ENCODE results near the gene STK10.

Gene STK10

GRCh38 chr5:172007175-172008110 is 180.6 kb downstream of the STK10 start:
- DNase-seq, result peak; percentile 27

DNA sequence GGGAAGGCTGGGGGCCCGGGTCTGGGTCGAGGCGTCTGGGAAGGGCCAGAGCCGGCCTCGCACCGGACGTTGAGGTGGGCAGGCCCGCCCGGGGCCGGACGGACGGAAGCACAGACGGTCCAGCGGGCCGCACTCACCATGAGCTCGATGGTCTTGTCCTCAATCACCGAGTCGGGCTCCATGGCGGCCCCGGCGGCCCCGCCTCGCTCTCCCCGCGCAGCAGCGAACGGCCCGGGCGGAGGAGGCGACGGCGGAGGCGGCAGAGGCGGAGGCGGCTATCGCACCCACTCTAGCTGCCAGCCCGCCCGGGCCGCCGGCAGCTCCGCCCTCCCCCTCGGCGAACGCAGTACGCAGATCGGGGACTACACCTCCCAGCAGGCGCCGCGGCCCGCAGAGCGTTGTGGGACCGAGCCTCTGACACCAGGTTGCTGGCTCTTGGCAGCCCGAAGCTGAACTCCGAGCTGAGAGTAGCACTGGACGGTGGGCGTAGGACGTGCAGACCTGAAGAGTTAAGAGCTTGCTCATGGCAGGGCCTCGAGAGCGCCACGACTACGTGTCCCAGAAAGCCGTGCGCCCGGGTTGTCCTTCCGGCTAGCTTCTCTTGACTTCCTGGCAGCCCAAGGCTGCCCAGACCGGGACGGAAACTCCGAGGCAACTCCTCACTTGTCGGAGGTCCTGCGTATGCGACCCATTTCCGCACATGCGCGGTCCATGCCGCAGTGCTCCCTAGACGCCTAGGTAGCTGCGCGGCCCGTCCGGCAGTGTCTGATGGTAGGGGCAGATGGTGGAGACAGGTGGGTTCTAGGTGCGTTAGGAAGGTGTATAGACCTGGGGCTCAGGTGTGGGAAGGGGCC is 181.5 kb downstream of the STK10 start, which contains the start of gene FBXW11:
Gene FBXW11, minus strand, starts transcription at position 318 of the 854 bp plus-strand sequence. Its CDS starts 136 bp downstream, at position 182.
- DNase-seq (peak; percentile 96), ATAC-seq (peak; percentile 90)

More at GRCh38 chr5:172007175-172008110, 180.6 kb downstream of the STK10 start:
- ATAC-seq, result no peak

GRCh38 chr5:172005708-172006320 is 182.2 kb downstream of the STK10 start:
- ATAC-seq, result peak; percentile 7

DNA sequence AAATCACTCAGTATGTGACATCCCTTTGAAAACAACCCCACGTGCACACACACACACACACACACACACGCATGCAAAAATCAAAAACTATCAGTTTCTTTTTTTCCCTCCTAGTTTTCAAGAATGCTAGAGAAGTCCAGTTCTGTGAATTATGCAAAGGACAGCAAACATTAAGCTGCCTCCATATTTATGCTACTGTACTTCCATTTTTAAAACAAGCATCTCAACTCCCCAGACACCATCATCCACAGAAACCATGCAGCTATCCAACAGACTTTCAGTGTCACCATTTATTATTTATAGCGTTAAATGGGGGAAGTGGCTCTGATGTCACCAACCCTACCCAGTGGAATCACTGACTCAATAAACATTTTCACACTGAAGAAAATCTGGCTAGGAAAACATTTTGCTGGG is 183.2 kb downstream of the STK10 start:
- ATAC-seq, result peak; percentile 4
- DNase-seq, result peak; percentile 24

More at GRCh38 chr5:172005708-172006320, 182.2 kb downstream of the STK10 start:
- peak; percentile 46 for DNase-seq

- ATAC-seq (no peak), DNase-seq (no peak)
These were observed 184.3 kb downstream of the STK10 start for GRCh38 chr5:172003746-172004145.

DNA sequence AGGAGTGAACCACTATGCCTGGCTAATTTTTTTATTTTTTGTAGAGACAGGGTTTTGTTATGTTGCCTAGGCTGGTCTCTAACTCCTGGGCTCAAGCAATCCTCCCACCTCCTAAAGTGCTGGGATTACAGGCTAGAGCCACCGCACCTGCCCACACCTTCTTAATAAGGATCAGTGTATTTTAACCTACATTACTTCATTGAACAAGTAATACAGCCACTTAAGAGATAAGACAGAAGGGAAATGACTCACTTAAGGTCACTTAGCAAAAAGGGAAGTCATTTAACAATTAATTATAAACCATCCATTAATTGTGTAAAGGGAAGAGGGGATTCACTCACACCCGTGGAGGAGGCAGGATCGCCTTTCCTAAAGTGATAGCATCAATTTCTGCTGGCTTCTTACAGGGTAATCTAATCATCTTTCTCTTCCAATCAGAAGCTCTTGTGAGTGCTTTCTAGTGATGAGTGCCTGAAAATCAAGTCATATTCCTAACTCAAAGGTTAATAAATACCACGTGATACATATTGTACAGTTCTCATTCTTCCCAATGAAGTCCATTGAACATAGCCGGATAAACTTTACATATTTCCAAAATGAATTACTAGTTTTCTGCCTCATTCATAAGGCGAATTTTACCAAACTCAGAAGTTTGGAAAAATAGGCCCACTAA is 185.0 kb downstream of the STK10 start:
- no peak for DNase-seq
- ATAC-seq, result no peak

DNA sequence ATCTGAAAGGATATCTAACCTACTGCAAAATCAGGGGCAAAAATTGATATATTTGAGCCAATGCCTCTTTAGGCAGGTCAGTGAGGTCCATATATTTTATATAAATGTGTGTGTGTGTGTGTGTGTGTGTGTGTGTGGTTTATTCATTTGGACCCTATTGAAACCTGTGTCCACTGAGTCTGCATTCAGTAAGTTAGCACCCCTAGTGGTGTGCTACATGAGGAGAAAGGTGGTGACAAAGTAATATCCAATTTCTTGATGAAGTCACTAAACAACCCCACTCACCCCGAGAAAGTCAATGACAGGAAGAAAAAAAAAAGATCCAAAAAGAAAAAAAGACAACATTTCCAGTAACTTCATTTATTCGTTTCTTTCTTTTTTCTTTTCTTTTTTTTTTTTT is 185.7 kb downstream of the STK10 start:
- no peak for ATAC-seq
- DNase-seq, result no peak

DNA sequence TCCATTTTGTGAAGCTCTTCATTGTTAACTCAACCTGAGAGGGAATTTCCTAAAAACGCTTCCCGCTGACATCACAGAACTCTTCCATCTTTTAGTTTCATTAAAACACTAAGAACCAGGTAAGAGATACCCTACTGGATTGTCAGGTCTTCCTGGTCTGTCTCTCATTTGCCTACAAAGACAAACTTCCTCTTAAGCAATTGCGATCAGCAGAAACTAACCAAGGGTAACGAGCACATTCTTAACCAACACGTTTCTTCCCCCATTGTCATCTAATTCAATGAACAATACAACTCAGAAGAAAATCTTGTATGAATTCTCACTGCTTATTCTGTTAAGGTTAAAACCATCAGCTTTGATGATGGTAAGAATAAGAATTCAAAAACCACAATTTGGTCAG is 188.1 kb downstream of the STK10 start:
- DNase-seq (no peak), ATAC-seq (no peak)

- ATAC-seq (peak; percentile 20), DNase-seq (no peak)
These were observed 188.9 kb downstream of the STK10 start for GRCh38 chr5:171999100-171999499.

DNA sequence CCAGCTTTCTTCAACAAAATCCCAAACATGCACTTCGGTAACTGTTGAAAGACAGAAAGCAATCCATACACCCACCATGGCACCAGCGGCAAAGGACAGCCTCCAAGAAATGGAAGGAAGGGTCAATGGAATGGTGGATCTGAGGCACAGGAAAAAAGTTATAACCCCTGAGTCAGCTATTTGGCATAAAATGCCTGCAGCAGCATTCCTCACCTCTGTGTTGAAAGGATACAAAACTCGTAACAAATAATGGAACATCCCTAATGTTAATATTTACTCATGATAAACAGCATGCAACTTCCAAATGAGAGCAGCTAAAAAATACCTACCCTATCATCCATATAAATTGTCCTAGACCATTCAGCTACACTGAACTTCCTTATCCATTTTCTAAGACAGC is 191.0 kb downstream of the STK10 start:
- ATAC-seq, result no peak
- no peak for DNase-seq

- no peak for ATAC-seq
- DNase-seq, result no peak
These were observed 195.2 kb downstream of the STK10 start for GRCh38 chr5:171992813-171993212.

- DNase-seq, result no peak
- no peak for ATAC-seq
These were observed 195.7 kb downstream of the STK10 start for GRCh38 chr5:171992305-171992704.

Measured in stimulated activated naive CD8-positive, alpha-beta T cell treated with anti-CD3 and anti-CD28 coated beads, Interleukin-15, Interleukin-2, amounts not matched to agents 100 U/mL and 50 U/mL, for 24 hours (primary cell).